ENCODE data around the gene IRF3. TPM values are rescaled to one million over a fixed set of nuclear protein-coding genes. Genes with fewer than 3 reads are reported as not detected.
A peak's percentile ranks its signal among the peaks of the same experiment; 100 is the strongest.
"Not testable (repeated sequence)": the region's sequence is repeated elsewhere in the genome, so short reads cannot be mapped to it uniquely, and the experiment has no call there.

The IRF3 gene
- total RNA-seq, 2 experiments from 2014 or later = 159 to 170 TPM

DNA sequence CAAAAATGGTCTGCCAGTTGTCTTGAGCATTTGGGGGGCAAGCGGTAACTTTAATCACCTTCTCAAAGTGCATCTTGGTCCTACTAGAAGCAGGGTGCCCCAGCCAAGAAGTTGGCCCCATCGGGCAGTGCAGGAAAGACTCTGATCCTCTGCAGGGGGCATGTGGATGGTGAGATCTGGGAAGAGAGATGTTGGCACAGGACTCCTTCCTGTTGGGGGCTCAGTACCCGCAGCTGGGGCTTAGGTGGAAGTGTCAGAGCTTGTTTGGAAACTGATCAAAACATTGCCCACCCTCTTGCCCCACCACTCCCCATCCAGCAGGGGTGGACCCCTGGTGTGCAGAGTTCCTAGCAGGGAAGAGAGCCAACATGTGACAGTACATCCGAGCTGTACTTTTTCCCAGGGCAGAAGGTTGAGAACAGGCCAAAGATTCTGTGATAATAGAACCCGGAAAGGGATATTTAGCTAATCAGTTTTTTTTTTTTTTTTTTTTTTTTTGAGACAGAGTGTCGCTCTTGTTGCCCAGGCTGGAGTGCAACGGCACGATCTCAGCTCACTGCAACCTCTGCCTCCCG is 34.6 kb downstream of the IRF3 start:
- H3K4me1 Mint-ChIP-seq = no peaks in the 10 kb centered on the region
- DNase-seq = no peak
- CTCF ChIA-PET = interaction anchor here (0.7 kb wide), 1 partner anchor 17 kb away, joined by 6 read pairs; no protein-coding TSS in a partner anchor
- no peak overlapping the region for H3K27ac Mint-ChIP-seq
- no peak for ATAC-seq
- H3K36me3 Mint-ChIP-seq = peaks cover 10% of the 10 kb centered on the region
- H3K27me3 Mint-ChIP-seq = no peaks in the 10 kb centered on the region
- no peak overlapping the region for H3K4me3 Mint-ChIP-seq
- H3K9me3 Mint-ChIP-seq (ENCODE audit: low read depth) = no peaks in the 10 kb centered on the region

DNA sequence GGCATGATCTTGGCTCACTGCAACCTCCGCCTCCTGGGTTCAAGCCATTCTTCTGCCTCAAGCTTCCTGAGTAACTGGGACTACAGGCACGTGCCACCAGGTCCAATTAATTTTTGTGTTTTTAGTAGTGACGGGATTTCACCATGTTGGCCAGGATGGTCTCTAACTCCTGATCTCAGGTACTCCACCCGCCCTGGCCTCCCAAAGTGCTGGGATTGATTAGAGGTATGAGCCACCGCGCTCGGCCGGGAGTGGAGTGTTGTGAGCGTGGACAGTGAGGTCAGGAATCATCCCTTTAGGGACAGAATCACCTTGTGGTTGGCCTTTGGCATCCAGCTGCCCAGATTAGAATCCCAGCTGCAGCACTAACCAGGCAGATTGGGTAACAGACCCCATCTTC is 36.0 kb downstream of the IRF3 start:
- H3K4me1 Mint-ChIP-seq = no peaks in the 10 kb centered on the region
- no peak overlapping the region for H3K27ac Mint-ChIP-seq
- DNase-seq (no peak), ATAC-seq (no peak)
- peaks cover 10% of the 10 kb centered on the region for H3K36me3 Mint-ChIP-seq
- no peaks in the 10 kb centered on the region for H3K27me3 Mint-ChIP-seq
- H3K9me3 Mint-ChIP-seq (ENCODE audit: low read depth) = no peaks in the 10 kb centered on the region
- CTCF ChIA-PET = no interaction called here
- no peak overlapping the region for H3K4me3 Mint-ChIP-seq

DNA sequence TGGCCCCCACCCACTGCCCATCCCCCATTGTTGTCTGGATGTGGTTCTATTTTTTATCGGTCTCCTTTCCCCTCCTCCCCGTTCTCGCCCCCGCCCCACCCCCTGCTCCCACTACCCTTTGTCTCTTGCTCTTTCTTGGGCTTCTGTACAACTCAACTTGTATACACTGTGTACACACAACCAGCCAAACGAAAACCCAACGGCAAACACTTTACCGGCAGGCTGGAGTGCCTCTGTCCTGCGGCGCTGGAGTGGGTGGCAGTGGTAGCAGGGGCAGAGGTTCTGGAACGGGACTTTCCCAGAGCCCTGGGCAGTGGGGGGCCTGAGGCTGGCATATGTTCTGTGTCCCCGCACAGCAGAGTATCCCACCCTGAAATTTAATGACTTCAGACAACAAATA is 39.4 kb downstream of the IRF3 start:
- H3K4me3 Mint-ChIP-seq = no peak overlapping the region
- no peaks in the 10 kb centered on the region for H3K4me1 Mint-ChIP-seq
- ATAC-seq (no peak), DNase-seq (no peak)
- CTCF ChIA-PET = no interaction called here
- H3K9me3 Mint-ChIP-seq (ENCODE audit: low read depth) = no peaks in the 10 kb centered on the region
- H3K27me3 Mint-ChIP-seq = no peaks in the 10 kb centered on the region
- H3K27ac Mint-ChIP-seq = no peak overlapping the region
- H3K36me3 Mint-ChIP-seq = peaks cover 20% of the 10 kb centered on the region

DNA sequence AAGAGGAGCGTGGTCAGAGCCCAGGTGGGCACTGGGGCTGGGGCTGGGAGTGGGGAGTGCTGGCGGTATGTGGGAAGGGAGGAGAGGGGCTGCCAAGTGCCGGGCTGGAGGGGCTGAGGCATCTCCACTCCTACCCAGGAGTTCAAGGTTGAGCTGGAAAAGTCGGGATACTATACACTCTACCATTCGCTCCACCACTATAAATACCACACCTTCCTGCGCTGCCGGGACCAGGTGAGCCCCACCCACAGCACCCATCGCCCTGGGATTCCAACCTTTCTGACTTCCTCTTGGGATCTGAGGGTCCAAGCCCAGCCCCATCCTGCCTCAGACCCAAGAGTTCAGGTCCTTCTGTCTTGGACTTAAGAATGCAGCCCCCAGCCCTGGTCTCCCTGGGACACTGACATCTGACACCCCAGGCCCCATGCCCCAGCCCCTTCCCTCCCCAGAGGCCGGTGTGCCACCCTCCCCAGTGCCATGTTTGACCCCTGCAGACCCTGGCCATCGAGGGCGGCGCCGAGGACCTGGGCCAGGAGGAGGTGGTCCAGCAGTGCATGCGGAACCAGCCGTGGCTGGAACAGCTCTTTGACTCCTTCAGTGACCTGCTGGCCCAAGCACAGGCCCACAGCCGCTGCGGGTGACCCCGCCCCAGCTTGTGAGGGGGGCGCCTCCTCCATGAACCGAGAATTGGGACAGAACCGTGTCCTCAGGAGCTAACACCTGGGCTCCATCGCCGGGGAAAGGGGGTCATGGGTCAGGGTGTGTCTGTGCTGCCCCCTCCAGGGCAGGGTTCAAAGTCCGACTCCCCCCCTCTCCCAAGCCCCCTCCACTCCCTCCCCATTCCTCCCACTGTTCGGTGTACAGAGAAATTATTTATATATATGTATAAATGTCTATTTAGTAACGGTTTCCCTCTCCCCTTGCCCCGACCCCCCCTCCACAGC is 40.4 kb downstream of the IRF3 start:
- CTCF ChIA-PET = interaction anchor here (1.0 kb wide), 1 partner anchor 58 kb away, joined by 3 read pairs; no protein-coding TSS in a partner anchor
- no peaks in the 10 kb centered on the region for H3K4me1 Mint-ChIP-seq
- DNase-seq (no peak), ATAC-seq (peak; percentile 15)
- H3K36me3 Mint-ChIP-seq = peaks cover 20% of the 10 kb centered on the region
- H3K4me3 Mint-ChIP-seq = no peak overlapping the region
- H3K27me3 Mint-ChIP-seq = no peaks in the 10 kb centered on the region
- H3K27ac Mint-ChIP-seq = no peak overlapping the region
- no peaks in the 10 kb centered on the region for H3K9me3 Mint-ChIP-seq (ENCODE audit: low read depth)

DNA sequence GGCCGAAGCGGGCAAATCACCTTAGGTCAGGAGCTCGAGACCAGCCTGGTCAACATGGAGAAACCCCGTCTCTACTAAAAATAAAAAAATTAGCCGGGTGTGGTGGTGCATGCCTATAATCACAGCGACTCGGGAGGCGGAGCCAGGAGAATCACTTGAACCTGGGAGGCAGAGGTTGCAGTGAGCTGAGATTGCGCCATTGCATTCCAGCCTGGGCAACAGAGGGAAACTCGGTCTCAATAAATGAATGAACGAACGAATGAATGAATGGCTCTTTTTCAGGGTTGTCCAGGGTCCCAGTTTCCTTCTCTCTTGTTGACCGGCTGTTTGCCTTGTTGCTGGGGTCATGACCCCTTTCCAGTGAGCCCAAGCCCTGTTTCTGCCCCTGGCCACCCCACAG is 47.8 kb downstream of the IRF3 start:
- H3K4me3 Mint-ChIP-seq; CTCF ChIA-PET; H3K27ac Mint-ChIP-seq; H3K9me3 Mint-ChIP-seq (ENCODE audit: low read depth); DNase-seq; H3K27me3 Mint-ChIP-seq; ATAC-seq: not testable (repeated sequence)
- peaks cover 39% of the 10 kb centered on the region for H3K36me3 Mint-ChIP-seq
- H3K4me1 Mint-ChIP-seq = peaks cover 13% of the 10 kb centered on the region

DNA sequence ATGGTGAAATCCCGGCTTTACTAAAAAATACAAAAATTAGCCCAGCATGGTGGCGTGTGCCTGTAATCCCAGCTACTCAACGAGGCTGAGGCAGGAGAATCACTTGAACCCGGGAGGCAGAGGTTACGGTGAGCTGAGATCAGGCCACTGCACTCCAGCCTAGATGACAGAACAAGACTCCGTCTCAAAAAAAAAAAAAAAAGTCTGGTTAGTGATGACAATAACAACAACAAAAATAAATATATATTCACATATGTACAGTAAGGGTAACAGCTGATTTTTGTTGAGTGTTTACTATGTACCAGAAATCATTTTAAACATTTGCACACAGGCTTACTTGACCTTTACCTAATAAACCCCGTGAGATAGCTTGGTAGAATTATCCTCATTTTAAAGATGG is 48.7 kb downstream of the IRF3 start:
- Mint-ChIP-seq H3K4me1 (peaks cover 16% of the 10 kb centered on the region), H3K4me3 (no peak overlapping the region), H3K27ac (no peak overlapping the region), H3K9me3 (ENCODE audit: low read depth) (no peaks in the 10 kb centered on the region), H3K36me3 (peaks cover 39% of the 10 kb centered on the region), H3K27me3 (no peaks in the 10 kb centered on the region)
- DNase-seq (no peak), ATAC-seq (no peak)
- CTCF ChIA-PET = no interaction called here

DNA sequence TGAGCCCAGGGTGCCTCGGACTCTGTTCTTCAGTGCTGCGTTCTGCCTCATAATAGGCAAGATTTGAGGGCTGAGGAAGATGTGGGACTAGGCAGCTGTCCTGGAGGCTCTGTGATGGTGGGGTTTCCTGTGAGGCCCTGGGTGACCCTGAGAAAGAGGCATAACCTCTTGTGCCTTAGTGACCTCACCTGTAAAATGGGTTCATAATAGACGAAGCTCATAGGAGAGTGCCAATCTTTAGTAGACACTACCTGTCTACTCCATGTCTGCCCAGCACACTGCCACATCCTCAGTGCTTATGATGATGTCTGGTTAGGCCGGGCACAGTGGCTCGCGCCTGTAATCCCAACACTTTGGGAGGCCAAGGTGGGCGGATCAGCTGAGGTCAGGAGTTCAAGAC is 49.1 kb downstream of the IRF3 start:
- DNase-seq = no peak
- no peak overlapping the region for H3K4me3 Mint-ChIP-seq
- peaks cover 16% of the 10 kb centered on the region for H3K4me1 Mint-ChIP-seq
- CTCF ChIA-PET = no interaction called here
- no peaks in the 10 kb centered on the region for H3K27me3 Mint-ChIP-seq
- H3K27ac Mint-ChIP-seq = no peak overlapping the region
- no peaks in the 10 kb centered on the region for H3K9me3 Mint-ChIP-seq (ENCODE audit: low read depth)
- ATAC-seq = no peak
- H3K36me3 Mint-ChIP-seq = peaks cover 36% of the 10 kb centered on the region

DNA sequence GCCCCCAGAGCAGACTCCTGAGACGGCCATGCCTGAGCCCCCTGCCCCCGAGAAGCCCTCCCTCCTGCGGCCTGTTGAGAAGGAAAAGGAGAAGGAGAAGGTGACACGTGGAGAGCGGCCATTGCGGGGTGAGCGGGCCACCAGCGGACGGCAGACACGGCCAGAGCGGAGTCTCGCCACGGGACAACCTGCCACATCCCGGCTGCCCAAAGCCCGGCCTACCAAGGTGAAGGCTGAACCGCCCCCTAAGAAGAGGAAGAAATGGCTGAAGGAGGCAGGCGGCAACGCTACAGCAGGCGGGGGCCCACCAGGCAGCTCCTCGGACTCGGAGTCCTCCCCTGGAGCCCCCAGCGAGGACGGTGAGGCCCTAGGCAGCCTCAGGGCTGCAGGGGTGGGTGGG is 49.8 kb downstream of the IRF3 start:
- H3K9me3 Mint-ChIP-seq (ENCODE audit: low read depth) = no peaks in the 10 kb centered on the region
- H3K36me3 Mint-ChIP-seq = peaks cover 36% of the 10 kb centered on the region
- no peak overlapping the region for H3K27ac Mint-ChIP-seq
- ATAC-seq = no peak
- CTCF ChIA-PET = no interaction called here
- H3K27me3 Mint-ChIP-seq = no peaks in the 10 kb centered on the region
- H3K4me1 Mint-ChIP-seq = peaks cover 16% of the 10 kb centered on the region
- no peak for DNase-seq
- no peak overlapping the region for H3K4me3 Mint-ChIP-seq

DNA sequence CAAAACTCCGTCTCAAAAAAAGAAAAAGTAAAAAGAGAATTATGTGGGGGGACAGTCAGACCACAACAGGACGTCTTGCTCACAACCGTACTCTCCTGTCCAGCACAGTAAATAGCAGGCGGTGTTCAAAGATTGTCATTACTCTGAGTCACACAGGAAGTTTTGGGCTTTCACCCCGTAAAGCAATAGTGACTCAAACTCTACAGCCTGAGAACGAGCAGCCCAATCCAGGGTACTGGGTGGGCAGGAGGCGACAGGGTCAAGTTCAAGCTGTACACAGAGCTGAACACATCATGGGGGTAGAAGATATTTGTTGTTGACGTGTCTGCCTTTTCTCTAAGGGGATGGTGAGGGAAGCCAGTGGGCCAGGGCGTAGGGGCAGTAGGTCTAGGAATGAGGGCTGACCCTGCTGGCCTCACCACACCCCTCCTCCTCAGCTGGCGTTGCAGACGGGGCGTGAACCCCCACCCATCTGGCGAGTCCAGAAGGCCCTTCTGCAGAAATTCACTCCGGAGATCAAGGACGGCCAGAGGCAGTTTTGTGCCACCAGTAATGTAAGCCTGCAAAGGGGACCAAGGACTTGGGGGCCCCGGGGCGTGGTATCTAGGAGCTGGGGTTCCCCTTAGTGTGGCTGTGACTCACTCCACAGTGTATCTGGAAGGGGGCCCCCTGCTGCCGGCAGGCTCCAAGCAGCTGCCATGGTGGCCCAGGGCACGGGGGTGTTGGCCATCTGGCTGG is 51.4 kb downstream of the IRF3 start:
- no peaks in the 10 kb centered on the region for H3K9me3 Mint-ChIP-seq (ENCODE audit: low read depth)
- H3K36me3 Mint-ChIP-seq = peaks cover 41% of the 10 kb centered on the region
- H3K4me1 Mint-ChIP-seq = peaks cover 16% of the 10 kb centered on the region
- DNase-seq = no peak
- CTCF ChIA-PET = interaction anchor here (1.2 kb wide), 1 partner anchor 58 kb away, joined by 4 read pairs; no protein-coding TSS in a partner anchor
- ATAC-seq = peak; percentile 83
- no peaks in the 10 kb centered on the region for H3K27me3 Mint-ChIP-seq
- no peak overlapping the region for H3K4me3 Mint-ChIP-seq
- H3K27ac Mint-ChIP-seq = peak overlapping the region; percentile 76

DNA sequence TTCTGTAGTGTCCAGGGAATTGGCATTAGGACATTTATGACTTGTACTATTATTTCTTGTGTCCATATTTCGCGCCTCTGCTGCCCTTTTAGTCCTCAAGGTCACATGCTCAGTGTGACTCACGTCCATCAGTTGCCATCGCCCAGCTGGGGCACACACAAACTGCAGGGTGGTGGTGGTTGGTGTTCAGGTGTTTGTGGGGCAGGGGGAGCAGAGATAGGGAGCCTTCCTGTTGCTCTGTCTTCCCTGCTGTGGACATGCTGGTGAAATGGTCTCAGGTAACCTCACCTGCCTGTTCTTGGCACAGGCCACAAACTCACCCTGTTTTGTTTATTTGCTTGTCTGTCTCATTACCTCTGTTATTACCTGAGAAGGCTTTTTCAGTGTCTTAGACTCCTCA is 52.3 kb downstream of the IRF3 start:
- no peaks in the 10 kb centered on the region for H3K9me3 Mint-ChIP-seq (ENCODE audit: low read depth)
- H3K4me3 Mint-ChIP-seq = no peak overlapping the region
- no peak for ATAC-seq
- no peaks in the 10 kb centered on the region for H3K27me3 Mint-ChIP-seq
- peaks cover 37% of the 10 kb centered on the region for H3K36me3 Mint-ChIP-seq
- DNase-seq = no peak
- H3K4me1 Mint-ChIP-seq = peaks cover 16% of the 10 kb centered on the region
- H3K27ac Mint-ChIP-seq = peak overlapping the region; percentile 76
- CTCF ChIA-PET = no interaction called here

Small RNA genes lying within 50 kb of the gene (microRNA-seq; reads per million reads assigned to microRNA genes)
- gene MIR5088 = not detected

Other genes starting within 250 kb of the IRF3 start
- gene PTH2, start 242.4 kb downstream of the IRF3 start, total RNA-seq = not detected
- not detected for gene GFY, start 240.5 kb downstream of the IRF3 start, total RNA-seq
- gene SLC17A7, start 224.3 kb downstream of the IRF3 start, total RNA-seq = under 1 TPM; 0.19 to 0.55 TPM
- 100 to 1,000 TPM; 148 to 158 TPM for gene PIH1D1, start 214.0 kb downstream of the IRF3 start, total RNA-seq
- gene ALDH16A1, start 212.6 kb downstream of the IRF3 start, total RNA-seq = 10 to 100 TPM; 37.2 to 45.2 TPM
- gene FLT3LG, start 191.6 kb downstream of the IRF3 start, total RNA-seq = 100 to 1,000 TPM; 112 to 151 TPM
- gene RPL13A, start 178.2 kb downstream of the IRF3 start, total RNA-seq = 1,000 to 10,000 TPM; 2,143 to 2,523 TPM
- gene RPS11, start 169.4 kb downstream of the IRF3 start, total RNA-seq = 1,000 to 10,000 TPM; 1,876 to 2,018 TPM
- 1 to 10 TPM; 2.1 to 7.9 TPM for gene FCGRT, start 153.2 kb downstream of the IRF3 start, total RNA-seq
- under 1 TPM; 0.19 to 0.53 TPM for gene RCN3, start 137.9 kb downstream of the IRF3 start, total RNA-seq
- 10 to 100 TPM; 77.3 to 96.1 TPM for gene NOSIP, start 85.3 kb downstream of the IRF3 start, total RNA-seq
- gene PRRG2, start 84.5 kb downstream of the IRF3 start, total RNA-seq = 1 to 10 TPM in 1 of 2 experiments, under 1 TPM in 1; 0.49 to 2.4 TPM
- gene PRR12, start 74.7 kb downstream of the IRF3 start, total RNA-seq = 10 to 100 TPM; 34.8 to 46.5 TPM
- gene RRAS, start 25.7 kb downstream of the IRF3 start, total RNA-seq = 1 to 10 TPM; 6.6 to 9.6 TPM
- 10 to 100 TPM; 78.8 to 79.3 TPM for gene SCAF1, start 23.6 kb downstream of the IRF3 start, total RNA-seq
- 10 to 100 TPM; 90.6 to 94.5 TPM for gene BCL2L12, start 76 bp upstream of the IRF3 start, total RNA-seq
- gene PRMT1, start 11.4 kb upstream of the IRF3 start, total RNA-seq = 100 to 1,000 TPM; 145 to 257 TPM
- gene ADM5, start 23.7 kb upstream of the IRF3 start, total RNA-seq = 1 to 10 TPM; 2.7 to 3.5 TPM
- 1 to 10 TPM; 1.6 TPM for gene CPT1C, start 25.3 kb upstream of the IRF3 start, total RNA-seq
- 1 to 10 TPM in 1 of 2 experiments, under 1 TPM in 1; 0.47 to 1.3 TPM for gene TSKS, start 97.4 kb upstream of the IRF3 start, total RNA-seq
- gene AP2A1, start 101.1 kb upstream of the IRF3 start, total RNA-seq = 100 to 1,000 TPM in 1 of 2 experiments, 10 to 100 TPM in 1; 85.3 to 102 TPM
- 10 to 100 TPM; 20.1 to 23.0 TPM for gene FUZ, start 147.4 kb upstream of the IRF3 start, total RNA-seq
- 10 to 100 TPM; 57.5 to 70.5 TPM for gene MED25, start 152.4 kb upstream of the IRF3 start, total RNA-seq
- 10 to 100 TPM; 78.2 to 79.4 TPM for gene PTOV1, start 185.3 kb upstream of the IRF3 start, total RNA-seq
- 100 to 1,000 TPM; 130 to 133 TPM for gene PNKP, start 201.7 kb upstream of the IRF3 start, total RNA-seq
- 10 to 100 TPM; 13.4 to 21.2 TPM for gene AKT1S1, start 211.5 kb upstream of the IRF3 start, total RNA-seq
- gene TBC1D17, start 211.8 kb upstream of the IRF3 start, total RNA-seq = 10 to 100 TPM; 26.2 to 39.3 TPM
- gene IL4I1, start 231.0 kb upstream of the IRF3 start, total RNA-seq = 10 to 100 TPM in 1 of 2 experiments, 1 to 10 TPM in 1; 1.7 to 12.3 TPM

All from activated CD8-positive, alpha-beta memory T cell treated with anti-CD3 and anti-CD28 coated beads, Interleukin-2, amount 10 ng/mL, durations not matched to agents 7 days and 5 days (primary cell).